ENCODE measurements around the gene SH2B3. TPM values are rescaled to one million over a fixed set of nuclear protein-coding genes. Genes with fewer than 3 reads are reported as not detected.

Gene SH2B3
- total and polyA plus RNA-seq, 2 of the 13 experiments (the other 11 are each of a cell fraction or from before 2014, with no cell fraction given), result 6.8 to 6.9 TPM

DNA sequence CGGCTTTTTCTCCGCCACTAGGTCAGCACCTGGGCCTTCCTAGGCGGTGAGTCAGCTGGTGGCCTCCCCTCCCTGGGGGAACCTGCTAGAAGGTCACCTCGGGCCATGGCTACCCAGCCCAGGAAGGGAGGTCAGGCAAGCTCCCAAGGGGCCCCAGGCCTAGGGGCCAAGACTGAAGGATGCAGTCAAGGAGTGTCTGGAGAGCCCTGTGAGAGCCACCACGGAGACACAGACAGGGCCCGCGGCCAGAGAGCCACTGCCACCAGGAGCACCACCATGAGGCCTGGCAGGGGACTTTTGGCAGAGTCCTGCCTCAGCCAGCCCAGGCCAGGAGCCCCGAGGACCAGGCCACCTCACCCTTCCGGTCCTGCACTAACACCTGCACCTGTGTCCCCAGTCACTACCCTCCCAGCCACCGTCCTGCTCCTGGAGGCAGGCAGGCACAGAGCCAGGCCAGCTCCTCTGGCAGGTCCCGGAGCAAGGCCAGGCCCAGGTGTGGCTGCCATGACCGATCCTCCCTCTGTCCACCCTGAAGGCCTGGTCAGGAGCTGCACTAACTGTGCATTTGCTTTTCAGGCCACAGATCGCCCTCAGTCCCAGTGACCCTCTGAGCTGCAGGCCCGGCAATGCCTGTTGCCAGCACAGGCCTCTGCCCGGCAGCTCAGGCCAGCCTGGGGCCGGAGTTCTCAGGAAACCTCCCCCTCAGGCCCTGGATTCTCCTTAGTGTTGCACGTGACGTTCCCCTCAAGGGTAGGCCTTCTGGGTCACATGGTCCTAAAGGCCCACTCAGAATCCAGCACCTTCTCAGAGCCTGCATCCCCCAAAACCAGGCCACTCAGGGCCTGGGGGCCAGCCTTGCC, 43.8 kb upstream of the SH2B3 start (continued):
- TF ChIP-seq, protein P1, sequence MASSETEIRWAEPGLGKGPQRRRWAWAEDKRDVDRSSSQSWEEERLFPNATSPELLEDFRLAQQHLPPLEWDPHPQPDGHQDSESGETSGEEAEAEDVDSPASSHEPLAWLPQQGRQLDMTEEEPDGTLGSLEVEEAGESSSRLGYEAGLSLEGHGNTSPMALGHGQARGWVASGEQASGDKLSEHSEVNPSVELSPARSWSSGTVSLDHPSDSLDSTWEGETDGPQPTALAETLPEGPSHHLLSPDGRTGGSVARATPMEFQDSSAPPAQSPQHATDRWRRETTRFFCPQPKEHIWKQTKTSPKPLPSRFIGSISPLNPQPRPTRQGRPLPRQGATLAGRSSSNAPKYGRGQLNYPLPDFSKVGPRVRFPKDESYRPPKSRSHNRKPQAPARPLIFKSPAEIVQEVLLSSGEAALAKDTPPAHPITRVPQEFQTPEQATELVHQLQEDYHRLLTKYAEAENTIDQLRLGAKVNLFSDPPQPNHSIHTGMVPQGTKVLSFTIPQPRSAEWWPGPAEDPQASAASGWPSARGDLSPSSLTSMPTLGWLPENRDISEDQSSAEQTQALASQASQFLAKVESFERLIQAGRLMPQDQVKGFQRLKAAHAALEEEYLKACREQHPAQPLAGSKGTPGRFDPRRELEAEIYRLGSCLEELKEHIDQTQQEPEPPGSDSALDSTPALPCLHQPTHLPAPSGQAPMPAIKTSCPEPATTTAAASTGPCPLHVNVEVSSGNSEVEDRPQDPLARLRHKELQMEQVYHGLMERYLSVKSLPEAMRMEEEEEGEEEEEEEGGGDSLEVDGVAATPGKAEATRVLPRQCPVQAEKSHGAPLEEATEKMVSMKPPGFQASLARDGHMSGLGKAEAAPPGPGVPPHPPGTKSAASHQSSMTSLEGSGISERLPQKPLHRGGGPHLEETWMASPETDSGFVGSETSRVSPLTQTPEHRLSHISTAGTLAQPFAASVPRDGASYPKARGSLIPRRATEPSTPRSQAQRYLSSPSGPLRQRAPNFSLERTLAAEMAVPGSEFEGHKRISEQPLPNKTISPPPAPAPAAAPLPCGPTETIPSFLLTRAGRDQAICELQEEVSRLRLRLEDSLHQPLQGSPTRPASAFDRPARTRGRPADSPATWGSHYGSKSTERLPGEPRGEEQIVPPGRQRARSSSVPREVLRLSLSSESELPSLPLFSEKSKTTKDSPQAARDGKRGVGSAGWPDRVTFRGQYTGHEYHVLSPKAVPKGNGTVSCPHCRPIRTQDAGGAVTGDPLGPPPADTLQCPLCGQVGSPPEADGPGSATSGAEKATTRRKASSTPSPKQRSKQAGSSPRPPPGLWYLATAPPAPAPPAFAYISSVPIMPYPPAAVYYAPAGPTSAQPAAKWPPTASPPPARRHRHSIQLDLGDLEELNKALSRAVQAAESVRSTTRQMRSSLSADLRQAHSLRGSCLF (CRISPR knock-in tag; IDR thresholded peaks at IDR 0.05; ENCODE audit: borderline replicate concordance), result no peak
- TF ChIP-seq EP300 (IDR thresholded peaks at IDR 0.05; ENCODE audit: low read depth in 2 of 2, low read length in 2 of 2), result no peak
- no peak for TF ChIP-seq EP300 (CRISPR knock-in tag; IDR thresholded peaks at IDR 0.05; ENCODE audit: borderline replicate concordance)
- peak; percentile 60; the same call in 1 of the 2 replicates for TF ChIP-seq RARA (CRISPR knock-in tag; IDR thresholded peaks at IDR 0.05)
- no peak for TF ChIP-seq ZNF660 (CRISPR knock-in tag; IDR thresholded peaks at IDR 0.05; ENCODE audit: borderline replicate concordance, low read depth)
- TF ChIP-seq ZNF770 (CRISPR knock-in tag; IDR thresholded peaks at IDR 0.05), result no peak
- TF ChIP-seq GATAD1 (CRISPR knock-in tag; IDR thresholded peaks at IDR 0.05), result no peak
- TF ChIP-seq HOXA3 (CRISPR knock-in tag; IDR thresholded peaks at IDR 0.05), result 0 out of 2 replicates have a peak, but pooled peaks have one; percentile 14
- no peak for TF ChIP-seq KLF9 (CRISPR knock-in tag; IDR thresholded peaks at IDR 0.05; ENCODE audit: low read depth)
- TF ChIP-seq JUN (CRISPR knock-in tag; IDR thresholded peaks at IDR 0.05), result no peak; the same call in 1 of the 2 replicates
- no peak for TF ChIP-seq RARG (CRISPR knock-in tag; IDR thresholded peaks at IDR 0.05; ENCODE audit: low read depth)
- TF ChIP-seq WIZ (CRISPR knock-in tag; IDR thresholded peaks at IDR 0.05), result no peak
- TF ChIP-seq, protein P2, sequence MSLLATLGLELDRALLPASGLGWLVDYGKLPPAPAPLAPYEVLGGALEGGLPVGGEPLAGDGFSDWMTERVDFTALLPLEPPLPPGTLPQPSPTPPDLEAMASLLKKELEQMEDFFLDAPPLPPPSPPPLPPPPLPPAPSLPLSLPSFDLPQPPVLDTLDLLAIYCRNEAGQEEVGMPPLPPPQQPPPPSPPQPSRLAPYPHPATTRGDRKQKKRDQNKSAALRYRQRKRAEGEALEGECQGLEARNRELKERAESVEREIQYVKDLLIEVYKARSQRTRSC (CRISPR knock-in tag; IDR thresholded peaks at IDR 0.05; ENCODE audit: low read depth), result no peak
- peak; percentile 63; the same call in 1 of the 2 replicates for TF ChIP-seq BCL6 (CRISPR knock-in tag; IDR thresholded peaks at IDR 0.05)
- peak; percentile 33; the same call in 1 of the 2 replicates for TF ChIP-seq PATZ1 (CRISPR knock-in tag; IDR thresholded peaks at IDR 0.05)
- no peak for TF ChIP-seq MAFK (conservative IDR thresholded peaks at IDR 0.05 in 1 of 2, IDR thresholded peaks at IDR 0.05 in 1 of 2; ENCODE audit: low read length in 2 of 2)
- no peak for TF ChIP-seq KAT8 (CRISPR knock-in tag; IDR thresholded peaks at IDR 0.05)

Measured in HepG2 (cell line).